Measurements from ENCODE around the gene ZNF598. TPM values are rescaled to one million over a fixed set of nuclear protein-coding genes. Genes with fewer than 3 reads are reported as not detected.

Gene ZNF598
- total RNA-seq: 10 to 100 TPM; 37.0 to 83.1 (median 49.2) TPM

DNA sequence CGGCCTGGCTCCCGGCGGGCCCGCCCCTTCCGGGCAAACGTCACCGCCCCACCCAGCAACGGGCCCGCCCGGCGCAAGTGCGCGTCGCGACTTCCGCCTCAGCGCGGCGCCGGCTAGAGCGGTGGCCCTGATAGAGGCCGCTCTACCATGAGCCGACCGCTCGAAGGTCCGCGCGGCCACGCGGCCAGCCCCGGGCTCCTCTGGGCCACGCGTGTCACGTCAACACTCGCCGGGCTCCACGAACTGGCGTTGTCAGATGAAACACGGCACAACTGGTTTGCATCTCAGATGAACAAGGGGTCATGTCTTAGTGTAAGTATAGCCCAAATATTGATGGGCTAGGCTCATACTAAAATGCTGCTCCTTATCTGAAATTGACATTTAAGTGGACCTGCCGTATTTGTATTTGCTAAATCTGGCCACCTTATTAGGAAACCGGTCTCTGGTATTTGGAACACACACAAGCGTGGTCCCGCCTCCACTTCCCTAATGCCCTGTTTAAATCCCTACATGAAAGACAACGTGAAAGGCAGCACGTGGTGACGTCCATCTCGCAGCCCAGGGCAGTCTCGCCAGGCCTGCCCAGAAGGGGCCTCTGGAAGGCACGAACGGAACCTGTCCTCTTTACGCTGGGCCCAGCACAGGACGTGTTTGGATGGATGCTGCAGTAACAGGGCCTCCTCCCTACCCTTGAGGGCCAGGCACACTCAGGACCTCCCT lies at the start of gene ZNF598:
Gene ZNF598 (minus strand): TSS at position 31 of the 720 bp plus-strand sequence.
- WGBS, 2 donors: 2 to 3% methylated on average over 15 to 40 of the region's 52 CpGs

DNA sequence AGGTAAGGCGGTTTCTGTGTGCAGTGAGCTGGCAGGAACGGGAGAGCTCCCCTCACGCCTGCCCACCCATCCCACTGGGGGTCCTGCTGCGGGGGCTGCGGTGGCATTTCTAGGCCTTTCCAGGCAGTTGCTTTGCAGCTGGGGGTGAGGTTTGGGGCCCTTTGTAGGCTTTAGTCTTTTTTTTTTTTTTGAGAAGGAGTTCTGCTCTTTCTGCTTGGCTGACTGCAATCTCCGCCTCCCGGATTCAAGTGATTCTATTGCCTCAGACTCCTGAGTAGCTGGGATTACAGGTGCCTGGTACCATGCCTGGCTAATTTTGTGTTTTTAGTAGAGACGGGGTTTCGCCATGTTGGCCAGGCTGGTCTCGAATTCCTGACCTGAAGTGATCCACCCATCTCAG lies 49.3 kb upstream of the ZNF598 start:
- TF ChIP-seq, protein P1, sequence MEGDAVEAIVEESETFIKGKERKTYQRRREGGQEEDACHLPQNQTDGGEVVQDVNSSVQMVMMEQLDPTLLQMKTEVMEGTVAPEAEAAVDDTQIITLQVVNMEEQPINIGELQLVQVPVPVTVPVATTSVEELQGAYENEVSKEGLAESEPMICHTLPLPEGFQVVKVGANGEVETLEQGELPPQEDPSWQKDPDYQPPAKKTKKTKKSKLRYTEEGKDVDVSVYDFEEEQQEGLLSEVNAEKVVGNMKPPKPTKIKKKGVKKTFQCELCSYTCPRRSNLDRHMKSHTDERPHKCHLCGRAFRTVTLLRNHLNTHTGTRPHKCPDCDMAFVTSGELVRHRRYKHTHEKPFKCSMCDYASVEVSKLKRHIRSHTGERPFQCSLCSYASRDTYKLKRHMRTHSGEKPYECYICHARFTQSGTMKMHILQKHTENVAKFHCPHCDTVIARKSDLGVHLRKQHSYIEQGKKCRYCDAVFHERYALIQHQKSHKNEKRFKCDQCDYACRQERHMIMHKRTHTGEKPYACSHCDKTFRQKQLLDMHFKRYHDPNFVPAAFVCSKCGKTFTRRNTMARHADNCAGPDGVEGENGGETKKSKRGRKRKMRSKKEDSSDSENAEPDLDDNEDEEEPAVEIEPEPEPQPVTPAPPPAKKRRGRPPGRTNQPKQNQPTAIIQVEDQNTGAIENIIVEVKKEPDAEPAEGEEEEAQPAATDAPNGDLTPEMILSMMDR (IDR thresholded peaks at IDR 0.05): no peak
- no peak for TF ChIP-seq POLR2A (IDR thresholded peaks at IDR 0.05)
- TF ChIP-seq EP300 (IDR thresholded peaks at IDR 0.05): no peak
- Histone ChIP-seq H3K4me1 (peaks cover 0 to 19% (median 0%) of the 10 kb centered on the region in 4 donors), H3K36me3 (peaks cover 0 to 93% (median 4%) of the 10 kb centered on the region in 3 donors), H3K9me3 (no peaks in the 10 kb centered on the region), H3K27me3 (no peaks in the 10 kb centered on the region), H3K4me3 (no peak overlapping the region), H3K27ac (no peak overlapping the region)
- DNase-seq (ENCODE audit: low spot score in 2 of 2): no peak
- 91 to 94% methylated on average over 10 of the region's 10 CpGs for WGBS, 2 donors

More for the DNA sequence above, at the start of gene ZNF598:
- no peaks in the 10 kb centered on the region for H3K9me3 ChIP-seq
- H3K36me3 ChIP-seq: no peaks in the 10 kb centered on the region
- peak within 1 kb of the TSS; percentile 68 to 98 (median 74) for H3K4me3 ChIP-seq
- TF ChIP-seq POLR2A (IDR thresholded peaks at IDR 0.05) (peak; percentile 85 to 88), EP300 (IDR thresholded peaks at IDR 0.05) (peak; percentile 69 to 92)
- TF ChIP-seq, protein P1 (IDR thresholded peaks at IDR 0.05): peak in 3 of 5 experiments; percentile 11 to 49 (median 43)
- no peaks in the 10 kb centered on the region for H3K27me3 ChIP-seq
- H3K4me1 ChIP-seq: peaks cover 4 to 50% (median 47%) of the 10 kb centered on the region in 4 donors
- peak within 1 kb of the TSS; percentile 84 to 99 (median 92) for H3K27ac ChIP-seq
- peak; percentile 52 to 65 for DNase-seq (ENCODE audit: low spot score in 2 of 2)

DNA sequence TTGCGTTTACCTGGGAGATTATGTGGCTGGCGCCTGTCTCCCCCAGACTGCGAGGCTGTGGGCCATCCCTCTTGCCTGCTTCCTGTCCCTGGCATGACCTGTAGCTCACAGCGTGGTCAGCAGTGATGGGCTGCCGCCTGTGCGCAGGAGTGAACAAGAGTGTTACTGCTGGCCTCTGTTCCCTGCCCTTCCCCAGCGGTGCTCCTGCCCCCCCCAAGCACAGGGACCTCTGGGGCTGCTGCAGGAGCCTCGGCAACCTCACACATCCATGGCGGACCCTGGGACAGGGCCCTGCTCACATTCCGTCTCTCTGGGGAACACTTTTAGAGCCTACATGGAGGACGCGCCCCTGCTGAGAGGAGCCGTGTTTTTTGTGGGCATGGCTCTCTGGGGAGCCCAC lies 48.8 kb upstream of the ZNF598 start:
- H3K4me3 ChIP-seq: no peak overlapping the region
- no peak overlapping the region for H3K27ac ChIP-seq
- H3K4me1 ChIP-seq: peaks cover 0 to 24% (median 0%) of the 10 kb centered on the region in 4 donors
- H3K9me3 ChIP-seq: no peaks in the 10 kb centered on the region
- no peak for DNase-seq (ENCODE audit: low spot score in 2 of 2)
- H3K27me3 ChIP-seq: no peaks in the 10 kb centered on the region
- H3K36me3 ChIP-seq: peaks cover 0 to 93% (median 0%) of the 10 kb centered on the region in 3 donors
- no peak for TF ChIP-seq EP300 (IDR thresholded peaks at IDR 0.05)
- TF ChIP-seq POLR2A (IDR thresholded peaks at IDR 0.05): no peak
- TF ChIP-seq, protein P1 (IDR thresholded peaks at IDR 0.05): no peak
- 77 to 89% methylated on average over 11 to 13 of the region's 13 CpGs for WGBS, 2 donors

DNA sequence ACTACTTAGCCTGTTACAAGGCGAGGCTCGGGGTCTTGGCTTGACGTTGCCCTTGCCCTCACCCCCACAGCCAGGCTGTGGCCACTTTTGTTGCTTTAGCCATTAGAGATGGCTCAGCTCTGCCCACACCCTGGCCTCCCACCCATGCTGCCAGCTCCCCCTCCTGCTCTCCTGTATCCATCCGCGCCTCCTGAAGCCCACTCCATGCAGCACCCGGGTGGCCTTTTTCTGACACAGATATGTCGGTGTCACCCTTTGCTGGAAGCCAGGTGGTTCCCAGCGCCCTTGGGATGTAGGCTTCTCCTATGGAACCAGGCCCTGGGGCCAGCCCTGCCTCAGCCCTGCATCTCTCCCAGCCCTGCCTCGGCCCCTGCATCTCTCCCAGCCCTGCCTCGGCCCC lies 47.8 kb upstream of the ZNF598 start:
- H3K27me3 ChIP-seq: no peaks in the 10 kb centered on the region
- H3K4me3 ChIP-seq: no peak overlapping the region
- TF ChIP-seq, protein P1 (IDR thresholded peaks at IDR 0.05): no peak
- TF ChIP-seq POLR2A (IDR thresholded peaks at IDR 0.05) (no peak), EP300 (IDR thresholded peaks at IDR 0.05) (no peak)

More for the DNA sequence above, 47.8 kb upstream of the ZNF598 start:
- Histone ChIP-seq H3K4me1 (peaks cover 0 to 27% (median 0%) of the 10 kb centered on the region in 4 donors), H3K27ac (peak overlapping the region in 1 of 4 donors; percentile 67), H3K36me3 (peaks cover 0 to 93% (median 0%) of the 10 kb centered on the region in 3 donors), H3K9me3 (no peaks in the 10 kb centered on the region)
- DNase-seq (ENCODE audit: low spot score in 2 of 2): no peak
- 75 to 89% methylated on average over 10 of the region's 10 CpGs for WGBS, 2 donors
